ENCODE data around the gene ZW10. TPM values are rescaled to one million over a fixed set of nuclear protein-coding genes. Genes with fewer than 3 reads are reported as not detected.

Gene ZW10
- total RNA-seq, 1 donor from 2014 or later = 29.2 TPM

- Mint-ChIP-seq H3K27ac (ENCODE audit: unreplicated experiment) (no peak overlapping the region), H3K27me3 (ENCODE audit: low read depth) (no peaks in the 10 kb centered on the region), H3K4me1 (no peaks in the 10 kb centered on the region), H3K4me3 (no peak overlapping the region), H3K36me3 (ENCODE audit: low read depth) (peaks cover 12% of the 10 kb centered on the region), H3K9me3 (no peaks in the 10 kb centered on the region)
- DNase-seq (ENCODE audit: low read depth, low spot score) = no peak
- TF ChIP-seq CTCF (conservative IDR thresholded peaks at IDR 0.05) = no peak
Observed at GRCh38 chr11:113752932-113753331, 20.6 kb downstream of the ZW10 start.

DNA sequence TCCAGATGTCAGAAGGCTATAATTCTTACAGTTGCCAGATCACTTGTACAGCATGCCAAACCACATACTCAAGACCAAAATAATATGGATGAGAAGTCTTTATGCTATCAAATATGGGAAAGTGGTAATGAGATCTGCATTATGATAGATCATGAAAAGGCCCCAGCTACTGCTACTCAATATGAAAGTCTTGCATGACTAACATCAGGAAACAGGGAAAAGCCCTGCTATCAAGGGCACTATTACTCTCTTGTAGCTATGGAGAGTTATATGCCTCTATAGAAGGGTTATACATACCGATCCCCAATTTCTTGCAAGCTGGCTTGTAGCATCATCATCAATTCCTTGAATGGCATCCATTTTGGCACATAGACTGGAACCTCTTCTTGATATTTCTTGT, 37.2 kb downstream of the ZW10 start:
- no peaks in the 10 kb centered on the region for H3K9me3 Mint-ChIP-seq
- no peak for TF ChIP-seq CTCF (conservative IDR thresholded peaks at IDR 0.05)
- H3K36me3 Mint-ChIP-seq (ENCODE audit: low read depth) = peaks cover 12% of the 10 kb centered on the region
- no peak for DNase-seq (ENCODE audit: low read depth, low spot score)
- no peaks in the 10 kb centered on the region for H3K27me3 Mint-ChIP-seq (ENCODE audit: low read depth)
- H3K27ac Mint-ChIP-seq (ENCODE audit: unreplicated experiment) = no peak overlapping the region
- H3K4me3 Mint-ChIP-seq = no peak overlapping the region
- no peaks in the 10 kb centered on the region for H3K4me1 Mint-ChIP-seq

DNA sequence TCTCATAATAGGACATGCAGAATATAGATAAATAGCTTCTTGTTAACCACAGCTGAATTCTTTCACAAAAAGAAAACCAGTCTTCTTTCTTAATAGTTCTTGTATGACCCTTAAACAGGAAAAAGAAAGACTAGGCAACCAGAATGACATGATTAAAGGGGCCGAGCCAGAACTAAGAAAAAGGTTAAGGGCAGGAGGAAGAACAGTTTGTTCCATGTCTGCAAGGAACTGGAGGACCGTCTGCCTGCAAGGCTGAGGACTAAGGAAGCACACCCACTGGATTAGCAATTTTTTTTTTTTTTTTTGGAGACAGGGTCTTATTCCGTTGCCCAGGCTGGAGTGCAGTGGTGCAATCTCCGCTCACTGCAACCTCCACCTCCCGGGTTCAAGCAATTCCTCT, 41.4 kb downstream of the ZW10 start:
- no peak for TF ChIP-seq CTCF (conservative IDR thresholded peaks at IDR 0.05)
- Mint-ChIP-seq H3K4me1 (no peaks in the 10 kb centered on the region), H3K36me3 (ENCODE audit: low read depth) (peaks cover 7% of the 10 kb centered on the region), H3K27me3 (ENCODE audit: low read depth) (no peaks in the 10 kb centered on the region), H3K27ac (ENCODE audit: unreplicated experiment) (no peak overlapping the region), H3K4me3 (no peak overlapping the region), H3K9me3 (no peaks in the 10 kb centered on the region)
- no peak for DNase-seq (ENCODE audit: low read depth, low spot score)

DNA sequence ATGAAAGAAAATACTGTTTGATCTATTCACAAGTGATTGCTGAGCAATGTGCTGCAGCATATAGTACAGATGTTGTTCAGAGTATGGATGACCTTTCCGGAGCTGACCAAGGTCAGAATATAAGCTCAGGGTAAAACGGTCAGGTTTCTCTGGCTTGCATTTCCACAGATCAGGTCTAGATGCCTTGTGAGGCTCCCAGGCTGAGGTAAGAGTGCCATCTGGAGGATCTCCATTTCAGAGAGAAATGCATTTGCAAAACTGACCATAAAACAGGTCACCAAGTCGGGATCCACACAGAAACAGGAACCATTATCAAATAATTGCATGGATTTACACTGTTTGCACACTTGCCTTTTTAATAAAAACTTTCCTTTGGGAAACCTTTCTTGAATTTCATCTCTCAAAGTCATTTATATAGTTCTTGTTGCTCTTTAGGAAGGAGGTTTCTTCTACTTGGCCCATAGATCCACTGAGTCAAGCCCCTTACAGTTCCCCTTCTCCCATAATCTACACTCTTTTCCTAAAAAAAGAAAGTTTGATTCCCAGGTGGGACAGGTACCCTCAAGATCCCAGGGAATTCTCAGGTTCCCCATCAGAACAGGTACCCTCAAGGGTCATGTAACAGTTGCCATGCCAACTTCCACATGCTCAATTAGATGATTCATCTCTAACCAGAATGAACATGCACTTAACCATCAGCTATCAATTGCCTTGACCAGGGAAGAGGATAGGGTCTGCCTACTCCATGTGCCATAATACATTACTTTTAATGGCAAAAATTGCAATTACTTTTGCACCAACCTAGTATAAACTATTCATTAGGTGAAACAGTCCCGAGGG, 42.4 kb downstream of the ZW10 start:
- Mint-ChIP-seq H3K27ac (ENCODE audit: unreplicated experiment) (no peak overlapping the region), H3K9me3 (no peaks in the 10 kb centered on the region), H3K27me3 (ENCODE audit: low read depth) (no peaks in the 10 kb centered on the region), H3K4me3 (no peak overlapping the region), H3K4me1 (no peaks in the 10 kb centered on the region), H3K36me3 (ENCODE audit: low read depth) (peaks cover 5% of the 10 kb centered on the region)
- DNase-seq (ENCODE audit: low read depth, low spot score) = peak; percentile 19
- TF ChIP-seq CTCF (conservative IDR thresholded peaks at IDR 0.05) = peak; percentile 75

DNA sequence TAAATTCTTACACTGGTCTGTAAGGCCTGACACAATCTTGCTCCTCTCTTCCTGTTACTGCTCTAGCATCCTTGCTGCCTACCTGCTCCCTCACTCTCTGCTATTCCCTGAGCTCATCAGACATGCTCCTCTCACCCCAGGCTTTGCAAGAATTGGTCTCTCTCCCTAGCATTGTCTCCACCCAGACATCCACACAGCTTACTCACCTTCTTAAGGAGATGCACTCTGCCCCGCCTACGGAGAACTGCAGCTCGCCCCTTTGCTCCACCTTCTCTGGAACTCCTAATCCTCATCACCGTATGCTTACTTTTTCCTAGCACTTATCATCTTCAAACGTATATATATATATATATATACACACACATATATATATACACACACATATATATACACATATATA, 44.0 kb downstream of the ZW10 start:
- no peak for TF ChIP-seq CTCF (conservative IDR thresholded peaks at IDR 0.05)
- DNase-seq (ENCODE audit: low read depth, low spot score) = no peak
- H3K9me3 Mint-ChIP-seq = no peaks in the 10 kb centered on the region
- peaks cover 7% of the 10 kb centered on the region for H3K4me1 Mint-ChIP-seq
- H3K36me3 Mint-ChIP-seq (ENCODE audit: low read depth) = peaks cover 5% of the 10 kb centered on the region
- peak overlapping the region; percentile 68 for H3K27ac Mint-ChIP-seq (ENCODE audit: unreplicated experiment)
- H3K27me3 Mint-ChIP-seq (ENCODE audit: low read depth) = no peaks in the 10 kb centered on the region
- H3K4me3 Mint-ChIP-seq = no peak overlapping the region
